Activated T-cell treated with anti-CD3 and anti-CD28 coated beads, Interleukin-2, amount 50 U/mL, for 72 hours (primary cell): Measurements from ENCODE around the gene WNT1. TPM values are rescaled to one million over a fixed set of nuclear protein-coding genes. Genes with fewer than 3 reads are reported as not detected.

Experiments used
- total RNA-seq, 2 donors: library from RNA; stranded (reverse); gene quantifications; one replicate each; pipeline ENCODE4 v1.2.3, GENCODE V29; 2022

Gene WNT1
- total RNA-seq, 2 donors from 2014 or later = 0.42 TPM; not detected in 1

Other genes with a start within 250 kb of the WNT1 start
- under 1 TPM; 0.67 to 0.79 TPM for gene ADCY6, start 189.2 kb upstream of the WNT1 start, total RNA-seq
- 10 to 100 TPM; 15.1 to 16.5 TPM for gene CACNB3, start 159.8 kb upstream of the WNT1 start, total RNA-seq
- gene DDX23, start 126.2 kb upstream of the WNT1 start, total RNA-seq = 100 to 1,000 TPM in 1 of 2 donors, 10 to 100 TPM in 1; 100.0 to 115 TPM
- 1 to 10 TPM; 4.5 to 5.5 TPM for gene RND1, start 112.5 kb upstream of the WNT1 start, total RNA-seq
- gene FKBP11, start 52.8 kb upstream of the WNT1 start, total RNA-seq = 100 to 1,000 TPM in 1 of 2 donors, 10 to 100 TPM in 1; 67.9 to 107 TPM
- gene ARF3, start 20.8 kb upstream of the WNT1 start, total RNA-seq = 10 to 100 TPM; 73.5 to 96.5 TPM
- 1 to 10 TPM in 1 of 2 donors, under 1 TPM in 1; 0.31 to 1.7 TPM for gene WNT10B, start 6.6 kb upstream of the WNT1 start, total RNA-seq
- gene DDN, start 21.1 kb downstream of the WNT1 start, total RNA-seq = under 1 TPM; 0.25 to 0.38 TPM
- gene PRKAG1, start 40.5 kb downstream of the WNT1 start, total RNA-seq = 10 to 100 TPM; 66.1 to 79.3 TPM
- gene KMT2D, start 82.5 kb downstream of the WNT1 start, total RNA-seq = 10 to 100 TPM; 68.6 to 84.2 TPM
- gene RHEBL1, start 91.7 kb downstream of the WNT1 start, total RNA-seq = 10 to 100 TPM; 20.6 to 28.3 TPM
- under 1 TPM; 0.12 to 0.41 TPM for gene DHH, start 116.5 kb downstream of the WNT1 start, total RNA-seq
- gene LMBR1L, start 132.5 kb downstream of the WNT1 start, total RNA-seq = 100 to 1,000 TPM in 1 of 2 donors, 10 to 100 TPM in 1; 80.0 to 108 TPM
- gene TUBA1B, start 153.1 kb downstream of the WNT1 start, total RNA-seq = 100 to 1,000 TPM; 851 to 922 TPM
- 10 to 100 TPM; 77.6 to 82.6 TPM for gene TUBA1A, start 210.8 kb downstream of the WNT1 start, total RNA-seq